Natural killer cell treated with Interleukin-12 subunit alpha and Interleukin-12 subunit beta and Interleukin-15 and Interleukin-18, amount 100 ng/mL, for 72 hours (primary cell): Measurements from ENCODE around the gene MSANTD1. TPM values are rescaled to one million over a fixed set of nuclear protein-coding genes. Genes with fewer than 3 reads are reported as not detected.

Experiments used
- ATAC-seq, 2 donors: fragments of 150-1000 bp; cut with Tn5 transposase in 1 of 2; sonication (Bioruptor Pico), chemical (Tn5 transposase) in 1 of 2; 2 replicates each; pipeline ENCODE4 v1.10.0; 2021
- DNase-seq: peaks from one replicate; pipeline ENCODE4 v3.0.0; 2022; ENCODE audit warnings: low spot score
- H3K27ac Mint-ChIP-seq, 2 donors: 1 replicate in 1 of 2; 2 replicates in 1 of 2; pipeline ENCODE4 v1.8.0; 2022; ENCODE audit warnings: mixed read lengths in 2 of 2, mild to moderate bottlenecking in 1 of 2, moderate library complexity in 1 of 2
- H3K27me3 Mint-ChIP-seq, 2 donors: 1 replicate in 1 of 2; 2 replicates in 1 of 2; pipeline ENCODE4 v1.8.0; 2022; ENCODE audit warnings: mixed read lengths in 2 of 2
- H3K36me3 Mint-ChIP-seq: one replicate; pipeline ENCODE4 v1.8.0; 2022; ENCODE audit warnings: mixed read lengths
- H3K4me1 Mint-ChIP-seq, 2 donors: 1 replicate in 1 of 2; 2 replicates in 1 of 2; pipeline ENCODE4 v1.8.0; 2022; ENCODE audit warnings: low read depth in 2 of 2, mixed read lengths in 2 of 2, mild to moderate bottlenecking in 1 of 2
- H3K4me3 Mint-ChIP-seq: one replicate; pipeline ENCODE4 v1.8.0; 2022; ENCODE audit warnings: mixed read lengths
- H3K9me3 Mint-ChIP-seq: 2 replicates; pipeline ENCODE4 v1.8.0; 2022; ENCODE audit warnings: mixed read lengths
- total RNA-seq, 2 donors: library from RNA; stranded (reverse); gene quantifications; one replicate each; pipeline ENCODE4 v1.2.3, GENCODE V29; 2022

Gene MSANTD1
- total RNA-seq, 2 donors from 2014 or later = 1.8 to 2.0 TPM

DNA sequence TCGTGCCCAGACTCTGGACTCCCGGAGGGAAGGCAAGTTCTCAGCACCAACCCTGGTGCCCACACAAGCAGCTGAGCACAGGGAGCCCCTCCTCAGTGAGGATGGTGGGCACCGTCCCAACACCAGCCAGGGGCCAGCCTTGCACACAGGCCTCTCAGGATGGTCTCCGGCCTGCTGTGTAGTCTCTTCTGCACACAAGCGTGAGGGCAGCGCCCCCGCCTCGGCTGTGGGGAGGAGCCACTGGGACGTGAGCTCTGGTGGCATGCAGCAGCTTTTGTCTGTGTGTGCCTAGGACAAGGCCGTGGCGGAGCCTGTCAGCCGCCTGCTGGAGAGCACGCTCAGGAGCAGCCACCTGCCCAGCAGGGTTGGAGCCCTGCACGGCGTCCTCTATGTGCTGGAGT lies 16.1 kb upstream of the MSANTD1 start:
- Mint-ChIP-seq H3K4me3 (no peak overlapping the region), H3K36me3 (peaks cover 27% of the 10 kb centered on the region), H3K27me3 (no peaks in the 10 kb centered on the region), H3K9me3 (no peaks in the 10 kb centered on the region), H3K4me1 (peaks cover 7 to 8% of the 10 kb centered on the region in 2 donors), H3K27ac (no peak overlapping the region)
- ATAC-seq = no peak
- no peak for DNase-seq

DNA sequence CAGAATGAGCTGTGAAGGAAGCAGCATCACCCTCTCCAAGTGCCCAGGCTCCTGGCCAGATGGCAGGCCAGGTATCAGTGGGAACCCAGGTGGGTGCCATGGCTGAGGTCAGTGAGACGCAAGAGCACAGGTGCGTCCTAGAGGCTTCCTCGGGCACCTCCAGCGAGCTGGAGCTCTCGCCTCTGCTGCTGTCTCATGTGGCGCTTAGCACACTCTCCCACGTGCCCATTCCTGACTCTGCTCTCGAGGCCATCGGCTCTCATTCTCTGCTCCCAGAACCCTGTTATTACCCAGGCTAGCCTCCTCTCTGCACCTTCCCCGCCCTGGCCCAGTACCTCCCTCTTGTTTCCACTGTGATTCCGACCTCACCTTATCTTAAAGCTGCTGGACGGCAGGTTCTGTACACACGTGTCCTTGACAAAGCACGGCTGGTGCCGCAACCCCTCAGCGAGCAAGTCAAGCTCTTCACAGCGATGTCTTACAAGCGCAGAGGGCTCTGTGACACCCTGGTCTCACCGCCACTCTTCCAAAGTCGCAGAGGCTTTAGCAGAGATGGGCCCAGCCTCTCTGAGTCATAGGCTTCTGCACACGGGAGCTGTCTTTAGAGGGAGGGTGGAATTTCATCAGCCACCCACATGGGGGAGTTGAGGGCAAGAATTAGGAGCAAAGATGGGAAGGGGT lies 15.4 kb upstream of the MSANTD1 start:
- Mint-ChIP-seq H3K9me3 (no peaks in the 10 kb centered on the region), H3K4me3 (no peak overlapping the region), H3K36me3 (peaks cover 27% of the 10 kb centered on the region), H3K27me3 (no peaks in the 10 kb centered on the region), H3K27ac (peak overlapping the region in 1 of 2 donors; percentile 40), H3K4me1 (peaks cover 7 to 8% of the 10 kb centered on the region in 2 donors)
- DNase-seq (no peak), ATAC-seq (no peak)

DNA sequence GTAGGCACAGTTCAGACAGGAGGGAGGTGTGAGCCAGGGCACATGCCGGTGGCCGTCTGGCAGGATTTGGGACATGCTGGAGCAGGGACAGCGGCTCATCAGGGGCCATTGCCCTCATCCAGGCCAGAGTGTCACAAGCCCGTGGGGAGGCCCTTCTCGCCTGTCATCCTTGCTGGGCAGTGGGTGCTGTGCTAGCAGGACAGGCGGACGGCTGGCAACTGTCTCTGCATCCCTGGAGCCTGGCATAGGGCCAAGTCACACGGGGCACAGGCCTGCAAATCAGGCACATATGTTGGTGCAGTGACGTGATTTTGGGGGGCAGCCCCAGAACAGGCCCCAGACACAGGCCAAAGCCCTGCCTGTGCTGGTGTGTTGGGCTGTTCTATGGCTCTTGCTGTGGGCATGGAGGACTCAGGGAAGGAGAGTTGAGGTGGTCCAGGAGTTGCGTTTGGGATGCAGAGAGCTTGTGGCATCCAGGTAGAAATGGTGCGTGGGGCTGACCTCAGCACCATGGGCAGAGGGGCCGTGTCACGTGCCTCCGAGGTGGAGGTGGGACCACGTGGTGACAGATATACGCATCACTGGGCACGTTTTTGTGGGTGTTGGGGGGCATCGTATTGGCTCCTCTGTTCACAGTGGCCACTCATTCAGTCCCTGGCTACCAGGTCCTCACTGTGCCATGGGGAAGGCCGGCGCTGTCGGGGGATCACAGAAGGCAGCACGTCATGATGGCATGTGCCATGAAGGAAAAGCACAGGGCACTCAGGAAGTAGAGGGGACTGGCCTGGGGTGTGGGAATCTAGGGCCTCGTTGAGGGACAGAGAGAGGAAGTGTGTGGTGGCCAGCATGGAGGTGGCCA lies 14.6 kb upstream of the MSANTD1 start:
- Mint-ChIP-seq H3K27me3 (no peaks in the 10 kb centered on the region), H3K27ac (no peak overlapping the region), H3K9me3 (no peaks in the 10 kb centered on the region), H3K4me1 (peaks cover 1 to 5% of the 10 kb centered on the region in 2 donors), H3K36me3 (peaks cover 19% of the 10 kb centered on the region), H3K4me3 (no peak overlapping the region)
- ATAC-seq = no peak
- no peak for DNase-seq

DNA sequence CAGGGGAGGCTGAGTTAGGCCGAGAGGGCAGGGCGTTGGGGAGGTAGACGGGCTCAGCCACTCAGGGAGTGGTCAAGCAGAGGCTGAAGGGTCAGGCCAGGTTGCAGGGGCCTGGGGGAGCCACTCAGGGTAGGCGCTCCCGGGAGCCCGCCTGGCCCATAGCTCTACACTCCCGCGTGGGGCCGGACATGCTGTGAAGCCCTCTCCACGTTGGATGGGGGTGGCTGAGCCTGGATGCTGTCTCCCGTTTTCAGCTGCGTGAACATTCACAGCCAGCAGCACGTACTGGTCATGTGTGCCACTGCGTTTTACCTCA lies 14.0 kb upstream of the MSANTD1 start:
- Mint-ChIP-seq H3K27me3 (no peaks in the 10 kb centered on the region), H3K27ac (no peak overlapping the region), H3K36me3 (peaks cover 14% of the 10 kb centered on the region), H3K4me3 (no peak overlapping the region), H3K4me1 (peaks cover 0 to 3% of the 10 kb centered on the region in 2 donors), H3K9me3 (no peaks in the 10 kb centered on the region)
- DNase-seq (no peak), ATAC-seq (no peak)

DNA sequence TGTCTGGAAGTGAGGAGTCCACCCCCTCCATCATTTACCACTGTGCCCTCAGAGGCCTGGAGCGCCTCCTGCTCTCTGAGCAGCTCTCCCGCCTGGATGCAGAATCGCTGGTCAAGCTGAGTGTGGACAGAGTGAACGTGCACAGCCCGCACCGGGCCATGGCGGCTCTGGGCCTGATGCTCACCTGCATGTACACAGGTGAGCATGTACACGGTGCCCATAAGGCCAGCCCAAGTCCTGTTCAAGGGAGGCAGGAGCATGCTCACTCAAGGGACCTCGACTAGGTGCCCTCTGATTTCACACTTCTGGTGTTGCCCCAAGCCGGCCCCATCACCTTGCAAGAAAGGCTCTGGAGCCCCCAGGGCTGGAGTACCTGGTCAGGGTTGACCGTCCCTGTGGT lies 13.4 kb upstream of the MSANTD1 start:
- Mint-ChIP-seq H3K27ac (no peak overlapping the region), H3K4me3 (no peak overlapping the region), H3K27me3 (no peaks in the 10 kb centered on the region), H3K4me1 (peaks cover 0 to 3% of the 10 kb centered on the region in 2 donors), H3K9me3 (no peaks in the 10 kb centered on the region), H3K36me3 (peaks cover 13% of the 10 kb centered on the region)
- DNase-seq = no peak
- no peak for ATAC-seq

DNA sequence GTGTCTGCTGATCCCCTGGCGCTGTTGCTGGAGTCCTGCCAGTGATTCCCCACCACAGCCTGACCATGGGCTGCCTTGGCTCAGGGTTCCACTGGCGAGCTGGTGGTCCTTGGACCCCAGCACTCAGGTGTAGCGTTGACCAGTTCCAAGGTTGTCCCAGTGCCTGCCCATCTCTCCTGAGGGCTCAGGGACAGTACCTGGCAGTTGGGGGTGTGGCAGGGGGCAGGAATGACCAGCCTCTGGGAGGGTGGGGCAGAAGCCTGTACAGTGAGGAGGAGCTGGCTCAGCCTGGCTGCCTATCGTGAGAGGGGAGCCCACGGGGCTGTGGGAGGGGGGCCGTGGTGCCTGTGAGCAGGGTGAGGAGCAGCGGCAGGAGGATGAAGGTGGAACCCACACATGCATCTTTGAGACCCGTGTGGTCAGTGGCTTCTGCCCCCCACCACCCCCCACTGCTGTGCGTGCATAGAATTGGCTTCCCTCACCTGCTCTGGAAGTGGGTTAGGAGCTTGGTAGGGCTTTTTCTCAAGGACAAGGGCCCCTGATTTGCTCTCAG lies 12.6 kb upstream of the MSANTD1 start:
- Mint-ChIP-seq H3K4me3 (no peak overlapping the region), H3K36me3 (peaks cover 13% of the 10 kb centered on the region), H3K4me1 (peaks cover 0 to 3% of the 10 kb centered on the region in 2 donors), H3K27ac (no peak overlapping the region), H3K27me3 (no peaks in the 10 kb centered on the region), H3K9me3 (no peaks in the 10 kb centered on the region)
- ATAC-seq = no peak
- DNase-seq = no peak

DNA sequence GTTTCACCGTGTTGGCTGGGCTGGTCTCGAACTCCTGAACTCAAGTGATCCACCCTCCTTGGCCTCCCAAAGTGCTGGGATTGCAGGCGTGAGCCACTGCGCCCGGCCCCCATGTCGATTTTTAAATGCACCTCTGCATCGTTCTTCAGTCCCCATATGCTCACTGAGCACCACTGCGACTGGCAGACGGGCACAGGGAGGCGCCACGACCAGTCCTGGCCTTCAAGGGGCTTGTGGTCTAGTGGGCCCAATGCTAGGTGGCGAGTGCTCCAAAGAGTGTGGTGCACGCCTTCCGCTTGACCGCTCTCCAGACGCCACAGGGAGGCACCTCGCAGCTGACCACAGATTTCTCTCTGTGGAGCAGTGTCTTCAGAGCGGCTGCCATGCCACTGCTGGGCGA lies 11.7 kb upstream of the MSANTD1 start:
- Mint-ChIP-seq H3K27ac (no peak overlapping the region), H3K36me3 (peaks cover 7% of the 10 kb centered on the region), H3K9me3 (no peaks in the 10 kb centered on the region), H3K4me3 (no peak overlapping the region), H3K27me3 (no peaks in the 10 kb centered on the region), H3K4me1 (peaks cover 0 to 3% of the 10 kb centered on the region in 2 donors)
- DNase-seq = no peak
- no peak for ATAC-seq

DNA sequence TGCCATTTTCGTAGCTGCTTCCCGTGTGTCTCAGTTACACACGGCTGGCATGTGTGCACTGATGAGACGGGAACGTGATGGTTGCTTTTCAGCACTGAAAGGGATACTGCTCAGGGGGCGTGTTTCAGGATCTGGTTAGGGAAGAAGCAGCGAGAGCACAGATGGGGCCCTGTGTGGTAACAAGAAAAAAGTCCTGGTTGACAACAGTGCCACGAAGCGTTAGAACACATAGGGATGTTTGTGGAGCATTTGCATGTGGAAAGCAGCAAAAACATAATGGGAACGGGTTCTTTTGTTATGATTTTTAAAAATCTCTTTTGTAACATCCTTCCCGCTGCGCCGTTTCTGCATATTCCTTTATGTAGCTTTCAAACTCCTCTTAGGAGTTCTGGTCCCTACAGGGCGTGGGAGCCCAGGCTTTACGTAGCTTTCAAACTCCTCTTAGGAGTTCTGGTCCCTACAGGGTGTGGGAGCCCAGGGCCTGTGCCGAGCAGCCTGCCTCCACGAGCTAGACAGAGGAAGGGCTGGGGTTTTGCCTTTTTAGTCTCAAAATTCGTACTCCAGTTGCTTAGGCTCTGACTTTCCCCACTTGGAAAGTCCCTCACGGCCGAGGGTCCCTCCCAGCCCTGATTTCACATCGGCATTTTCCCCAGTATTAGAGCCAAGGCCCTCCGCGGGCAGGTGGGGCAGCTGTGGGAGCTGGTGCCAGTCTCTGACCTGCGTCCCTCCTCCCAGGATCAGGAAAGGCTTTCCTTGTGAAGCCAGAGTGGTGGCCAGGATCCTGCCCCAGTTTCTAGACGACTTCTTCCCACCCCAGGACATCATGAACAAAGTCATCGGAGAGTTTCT lies 11.0 kb upstream of the MSANTD1 start:
- Mint-ChIP-seq H3K36me3 (peaks cover 5% of the 10 kb centered on the region), H3K27ac (no peak overlapping the region), H3K27me3 (no peaks in the 10 kb centered on the region), H3K9me3 (no peaks in the 10 kb centered on the region), H3K4me3 (no peak overlapping the region), H3K4me1 (peaks cover 0 to 3% of the 10 kb centered on the region in 2 donors)
- ATAC-seq = no peak
- DNase-seq = no peak

DNA sequence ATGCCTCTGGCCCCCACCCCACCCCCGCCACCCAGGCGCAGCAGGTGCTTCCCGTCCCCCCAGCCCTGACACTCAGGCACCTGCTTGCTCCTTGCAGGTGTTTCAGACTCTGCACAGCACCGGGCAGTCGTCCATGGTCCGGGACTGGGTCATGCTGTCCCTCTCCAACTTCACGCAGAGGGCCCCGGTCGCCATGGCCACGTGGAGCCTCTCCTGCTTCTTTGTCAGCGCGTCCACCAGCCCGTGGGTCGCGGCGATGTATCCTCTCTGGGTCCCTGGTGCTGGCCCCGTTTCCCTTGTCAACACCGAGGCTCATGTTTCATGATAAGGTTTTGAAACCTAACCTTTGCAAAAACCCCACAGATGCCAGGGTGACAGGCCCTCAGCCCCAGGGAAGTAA lies 10.2 kb upstream of the MSANTD1 start:
- Mint-ChIP-seq H3K4me1 (peaks cover 0 to 2% of the 10 kb centered on the region in 2 donors), H3K9me3 (no peaks in the 10 kb centered on the region), H3K4me3 (no peak overlapping the region), H3K36me3 (peaks cover 2% of the 10 kb centered on the region), H3K27ac (no peak overlapping the region), H3K27me3 (no peaks in the 10 kb centered on the region)
- DNase-seq (no peak), ATAC-seq (no peak)

DNA sequence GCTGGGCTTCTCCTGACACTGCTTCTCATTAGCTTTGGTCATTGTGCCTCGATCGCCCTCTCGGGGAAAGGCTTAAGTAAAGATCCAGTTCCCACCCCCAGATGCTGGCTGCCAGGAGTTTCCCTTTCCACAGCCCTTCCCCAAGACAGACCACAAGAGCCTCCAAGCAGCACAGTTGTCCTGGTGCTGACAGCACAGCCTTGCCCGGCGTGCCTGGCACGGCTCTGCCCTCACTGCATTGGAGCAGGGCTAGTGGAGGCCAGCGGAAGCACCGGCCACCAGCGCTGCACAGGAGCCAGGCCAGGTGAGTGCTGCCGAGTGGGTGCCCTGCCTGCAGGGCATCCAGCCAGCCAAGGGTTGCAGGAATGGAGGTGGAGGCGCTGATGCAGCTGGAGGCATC lies 9.7 kb upstream of the MSANTD1 start:
- ATAC-seq = no peak
- Mint-ChIP-seq H3K27ac (no peak overlapping the region), H3K9me3 (no peaks in the 10 kb centered on the region), H3K4me3 (no peak overlapping the region), H3K36me3 (no peaks in the 10 kb centered on the region), H3K27me3 (no peaks in the 10 kb centered on the region), H3K4me1 (no peaks in the 10 kb centered on the region)
- no peak for DNase-seq

DNA sequence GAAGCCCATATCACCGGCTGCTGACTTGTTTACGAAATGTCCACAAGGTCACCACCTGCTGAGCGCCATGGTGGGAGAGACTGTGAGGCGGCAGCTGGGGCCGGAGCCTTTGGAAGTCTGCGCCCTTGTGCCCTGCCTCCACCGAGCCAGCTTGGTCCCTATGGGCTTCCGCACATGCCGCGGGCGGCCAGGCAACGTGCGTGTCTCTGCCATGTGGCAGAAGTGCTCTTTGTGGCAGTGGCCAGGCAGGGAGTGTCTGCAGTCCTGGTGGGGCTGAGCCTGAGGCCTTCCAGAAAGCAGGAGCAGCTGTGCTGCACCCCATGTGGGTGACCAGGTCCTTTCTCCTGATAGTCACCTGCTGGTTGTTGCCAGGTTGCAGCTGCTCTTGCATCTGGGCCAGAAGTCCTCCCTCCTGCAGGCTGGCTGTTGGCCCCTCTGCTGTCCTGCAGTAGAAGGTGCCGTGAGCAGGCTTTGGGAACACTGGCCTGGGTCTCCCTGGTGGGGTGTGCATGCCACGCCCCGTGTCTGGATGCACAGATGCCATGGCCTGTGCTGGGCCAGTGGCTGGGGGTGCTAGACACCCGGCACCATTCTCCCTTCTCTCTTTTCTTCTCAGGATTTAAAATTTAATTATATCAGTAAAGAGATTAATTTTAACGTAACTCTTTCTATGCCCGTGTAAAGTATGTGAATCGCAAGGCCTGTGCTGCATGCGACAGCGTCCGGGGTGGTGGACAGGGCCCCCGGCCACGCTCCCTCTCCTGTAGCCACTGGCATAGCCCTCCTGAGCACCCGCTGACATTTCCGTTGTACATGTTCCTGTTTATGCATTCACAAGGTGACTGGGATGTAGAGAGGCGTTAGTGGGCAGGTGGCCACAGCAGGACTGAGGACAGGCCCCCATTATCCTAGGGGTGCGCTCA lies 8.7 kb upstream of the MSANTD1 start:
- no peaks in the 10 kb centered on the region for H3K27me3 Mint-ChIP-seq
- DNase-seq = no peak
- no peak overlapping the region for H3K27ac Mint-ChIP-seq
- H3K4me1 Mint-ChIP-seq = no peaks in the 10 kb centered on the region
- H3K36me3 Mint-ChIP-seq = no peaks in the 10 kb centered on the region
- no peaks in the 10 kb centered on the region for H3K9me3 Mint-ChIP-seq
- no peak for ATAC-seq
- no peak overlapping the region for H3K4me3 Mint-ChIP-seq

DNA sequence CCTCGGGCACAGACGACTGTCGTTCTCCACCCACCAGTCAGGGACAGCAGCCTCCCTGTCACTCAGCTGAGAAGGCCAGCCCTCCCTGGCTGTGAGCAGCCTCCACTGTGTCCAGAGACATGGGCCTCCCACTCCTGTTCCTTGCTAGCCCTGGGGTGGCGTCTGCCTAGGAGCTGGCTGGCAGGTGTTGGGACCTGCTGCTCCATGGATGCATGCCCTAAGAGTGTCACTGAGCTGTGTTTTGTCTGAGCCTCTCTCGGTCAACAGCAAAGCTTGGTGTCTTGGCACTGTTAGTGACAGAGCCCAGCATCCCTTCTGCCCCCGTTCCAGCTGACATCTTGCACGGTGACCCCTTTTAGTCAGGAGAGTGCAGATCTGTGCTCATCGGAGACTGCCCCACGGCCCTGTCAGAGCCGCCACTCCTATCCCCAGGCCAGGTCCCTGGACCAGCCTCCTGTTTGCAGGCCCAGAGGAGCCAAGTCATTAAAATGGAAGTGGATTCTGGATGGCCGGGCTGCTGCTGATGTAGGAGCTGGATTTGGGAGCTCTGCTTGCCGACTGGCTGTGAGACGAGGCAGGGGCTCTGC lies 7.9 kb upstream of the MSANTD1 start:
- H3K9me3 Mint-ChIP-seq = no peaks in the 10 kb centered on the region
- H3K36me3 Mint-ChIP-seq = no peaks in the 10 kb centered on the region
- H3K27me3 Mint-ChIP-seq = no peaks in the 10 kb centered on the region
- no peak overlapping the region for H3K4me3 Mint-ChIP-seq
- DNase-seq (no peak), ATAC-seq (no peak)
- H3K27ac Mint-ChIP-seq = no peak overlapping the region
- H3K4me1 Mint-ChIP-seq = peaks cover 0 to under 1% of the 10 kb centered on the region in 2 donors
